HG02938 (cell line): ENCODE measurements around the gene MTHFD2L.
A peak's percentile ranks its signal among the peaks of the same experiment; 100 is the strongest.
"Not testable (repeated sequence)": the region's sequence is repeated elsewhere in the genome, so short reads cannot be mapped to it uniquely, and the experiment has no call there.

Source experiments
- ATAC-seq: cut with Tn5 transposase; IDR thresholded peaks from one replicate; pipeline ENCODE4 v1.9.1; 2021; ENCODE audit warnings: mild to moderate bottlenecking, moderate library complexity; ENCODE audit not compliant: unreplicated experiment

MTHFD2L gene

DNA sequence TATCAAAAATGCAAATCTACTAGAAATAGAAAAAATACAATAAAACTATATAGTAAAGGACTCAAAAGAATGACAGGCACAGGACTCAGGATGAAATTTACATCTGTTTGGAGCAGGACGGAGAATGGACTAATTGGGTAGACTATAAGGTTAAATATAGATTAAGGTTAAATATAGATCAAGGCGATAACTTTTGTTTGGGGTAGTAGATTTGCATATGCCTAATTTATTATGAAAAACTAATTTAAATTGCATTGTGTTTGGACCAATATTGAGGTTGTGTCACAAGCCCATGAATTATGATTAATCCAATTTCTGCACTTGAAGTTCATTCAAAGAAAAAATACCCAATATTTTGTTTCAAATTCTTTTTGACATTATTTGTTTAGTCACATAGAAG, 31.0 kb downstream of the MTHFD2L start:
- no peak for ATAC-seq

DNA sequence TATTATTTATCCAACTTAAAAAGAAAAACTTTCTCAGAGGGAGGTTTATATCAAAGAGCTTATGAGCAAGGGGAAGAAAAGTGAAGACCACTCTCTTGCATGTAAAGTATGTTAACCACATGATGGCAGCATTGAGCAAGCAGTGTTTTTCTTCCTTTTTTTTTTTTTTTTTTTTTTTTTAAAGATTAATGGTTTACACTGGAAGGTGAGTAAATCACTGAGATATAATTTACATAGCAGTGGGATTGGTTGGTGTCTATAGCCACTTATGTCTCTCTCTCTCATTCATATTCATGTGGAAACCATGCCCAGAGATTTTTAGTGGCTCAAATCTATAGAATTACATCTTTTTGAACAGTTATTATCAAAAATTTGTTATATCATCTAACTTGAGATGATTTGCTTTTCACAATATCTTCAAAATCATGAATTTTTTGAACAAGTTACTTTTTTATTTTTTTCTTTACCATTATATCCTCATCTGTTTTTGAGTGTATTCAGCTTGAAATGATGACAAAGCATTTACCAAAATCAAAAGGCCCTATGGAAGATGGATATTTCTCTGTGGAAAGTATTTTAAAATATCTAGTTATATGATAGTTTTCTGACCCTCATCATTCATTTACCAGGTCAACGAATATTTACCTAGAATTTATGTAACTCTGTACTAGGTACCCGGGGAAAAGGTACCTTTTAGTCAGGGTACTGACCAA, 31.6 kb downstream of the MTHFD2L start:
- ATAC-seq: no peak

DNA sequence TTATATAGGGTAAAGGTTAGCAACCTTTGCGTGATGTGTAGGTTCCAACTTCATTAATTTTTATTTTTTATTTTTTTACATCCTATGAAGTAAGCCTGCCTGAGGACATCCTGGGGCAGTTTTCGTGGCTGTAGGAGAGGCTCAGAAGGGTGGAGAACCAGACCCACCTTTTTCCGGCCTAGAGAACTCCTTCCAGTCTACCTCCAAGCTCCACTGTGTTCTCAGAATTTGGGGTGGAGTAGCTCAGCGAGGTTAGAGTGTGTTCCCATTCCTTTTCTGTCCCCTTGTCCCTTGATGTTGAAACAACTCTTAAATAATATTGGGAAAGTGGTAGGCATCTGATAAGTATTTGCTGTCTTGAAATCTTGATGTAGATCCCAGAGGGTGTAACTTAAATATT, 32.4 kb downstream of the MTHFD2L start:
- no peak for ATAC-seq

DNA sequence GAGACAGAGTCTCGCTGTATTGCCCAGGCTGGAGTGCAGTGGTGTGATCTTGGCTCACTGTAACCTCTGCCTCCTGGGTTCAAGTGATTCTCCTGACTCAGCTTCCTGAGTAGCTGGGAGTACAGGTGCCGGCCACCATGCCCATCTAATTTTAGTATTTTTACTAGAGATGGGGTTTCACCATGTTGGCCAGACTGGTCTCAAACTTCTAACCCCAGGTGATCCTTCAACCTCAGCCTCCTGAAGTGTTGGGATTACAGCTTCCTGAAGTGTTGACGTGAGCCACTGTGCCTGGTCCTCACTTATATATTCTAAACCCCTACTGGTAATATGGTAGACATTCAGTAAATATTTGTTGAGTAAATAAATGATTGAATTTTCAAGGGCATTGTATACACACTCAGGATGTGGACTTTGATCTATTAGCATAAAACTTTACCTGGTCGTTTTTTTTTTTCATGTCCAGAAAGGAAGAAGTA, 33.0 kb downstream of the MTHFD2L start:
- ATAC-seq: no peak

DNA sequence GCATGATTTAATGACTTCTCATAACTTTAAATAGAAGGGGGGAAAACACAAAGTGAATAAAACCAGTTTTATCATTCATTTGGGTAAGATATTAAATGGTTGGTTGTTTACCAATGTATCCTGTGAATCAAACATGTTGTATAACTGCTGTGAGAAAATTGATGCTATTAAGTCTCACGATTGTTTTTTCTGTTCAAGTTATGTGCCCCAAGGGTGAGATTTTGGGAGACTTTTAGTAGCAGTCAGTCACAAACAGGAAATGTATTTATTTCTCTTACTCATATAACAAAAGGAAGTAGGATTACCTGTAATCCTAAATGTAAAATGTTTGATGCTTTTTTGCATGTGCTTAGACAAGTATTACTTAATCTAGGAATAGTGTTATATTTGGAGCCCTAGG, 39.2 kb downstream of the MTHFD2L start:
- ATAC-seq: no peak

DNA sequence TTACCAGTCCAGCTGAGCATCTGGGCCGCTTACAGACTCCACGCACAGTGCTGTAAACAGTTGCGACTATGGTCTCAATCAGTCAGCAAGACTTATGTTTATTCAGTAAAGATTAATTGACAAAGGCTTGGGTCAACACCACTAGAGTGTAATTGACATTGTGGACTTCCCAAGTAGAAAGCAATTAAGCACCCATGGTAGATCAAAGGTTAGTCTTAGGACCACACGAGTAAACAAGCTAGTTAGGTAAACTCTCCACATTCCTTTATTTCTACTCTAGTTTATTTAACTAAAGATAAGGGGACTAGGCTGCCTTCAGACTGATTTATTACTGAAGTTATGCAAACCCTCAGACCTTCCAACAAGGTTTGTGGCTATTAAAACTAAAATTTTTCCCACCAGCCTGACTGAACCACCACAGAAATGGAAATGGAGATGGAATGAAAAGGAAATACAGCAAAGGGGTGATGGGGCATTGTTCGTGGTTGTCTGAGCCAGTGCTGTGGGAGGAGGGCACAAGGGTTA, 44.2 kb downstream of the MTHFD2L start:
- ATAC-seq: no peak

DNA sequence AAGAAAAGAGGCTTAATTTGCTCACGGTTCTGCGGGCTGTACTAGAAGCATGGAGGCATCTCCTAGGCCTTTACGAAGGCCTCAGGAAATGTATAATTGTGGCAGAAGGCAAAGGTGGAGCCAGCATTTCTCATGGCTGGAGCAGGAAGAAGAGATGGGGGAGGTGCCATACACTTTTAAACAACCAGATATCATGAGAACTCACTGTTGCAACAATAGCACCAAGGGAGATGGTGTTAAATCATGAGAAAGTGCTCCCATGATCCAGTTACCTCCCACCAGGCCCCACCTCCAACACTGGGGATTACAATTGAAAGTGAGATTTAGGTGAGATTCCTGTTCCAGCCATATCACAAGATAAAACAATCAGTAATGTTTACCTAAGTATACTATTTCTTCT, 45.5 kb downstream of the MTHFD2L start:
- no peak for ATAC-seq

DNA sequence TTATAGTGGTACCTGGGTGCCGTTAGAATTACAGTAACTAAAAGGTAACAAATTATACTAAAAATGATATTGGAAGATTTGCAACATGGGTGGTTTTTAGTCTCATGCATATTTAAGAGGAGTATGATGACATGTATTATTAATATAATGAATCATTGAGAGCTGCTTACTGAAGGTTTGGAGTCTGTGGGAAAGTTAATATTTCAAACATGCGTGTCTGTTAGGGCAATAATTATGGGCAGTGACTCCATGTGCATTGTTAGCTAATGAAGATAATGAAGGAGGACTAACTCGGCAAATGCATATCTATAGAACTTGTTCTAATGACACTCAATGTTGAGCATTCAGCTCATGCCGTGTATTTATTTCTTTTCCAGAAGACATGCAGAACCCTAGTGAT, 47.1 kb downstream of the MTHFD2L start:
- ATAC-seq: no peak

DNA sequence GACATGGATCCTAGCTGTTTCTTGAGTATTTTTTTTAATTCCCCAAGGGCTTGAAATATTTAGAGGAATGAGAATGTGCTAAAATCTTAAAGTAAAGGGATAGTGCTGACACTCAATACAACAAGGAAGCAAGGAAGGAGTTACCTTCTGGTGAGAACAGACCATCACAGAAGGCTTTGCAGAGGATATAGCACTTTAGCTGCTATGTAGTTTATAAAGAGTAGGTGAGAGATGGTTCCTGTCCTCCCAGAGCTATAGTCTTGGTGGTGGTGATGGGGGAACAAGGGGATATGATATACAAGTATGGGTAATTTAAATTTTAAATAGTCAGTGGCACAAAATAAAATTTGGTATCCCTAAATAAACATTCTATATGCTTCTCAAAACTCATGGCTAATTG, 47.6 kb downstream of the MTHFD2L start:
- ATAC-seq: no peak

DNA sequence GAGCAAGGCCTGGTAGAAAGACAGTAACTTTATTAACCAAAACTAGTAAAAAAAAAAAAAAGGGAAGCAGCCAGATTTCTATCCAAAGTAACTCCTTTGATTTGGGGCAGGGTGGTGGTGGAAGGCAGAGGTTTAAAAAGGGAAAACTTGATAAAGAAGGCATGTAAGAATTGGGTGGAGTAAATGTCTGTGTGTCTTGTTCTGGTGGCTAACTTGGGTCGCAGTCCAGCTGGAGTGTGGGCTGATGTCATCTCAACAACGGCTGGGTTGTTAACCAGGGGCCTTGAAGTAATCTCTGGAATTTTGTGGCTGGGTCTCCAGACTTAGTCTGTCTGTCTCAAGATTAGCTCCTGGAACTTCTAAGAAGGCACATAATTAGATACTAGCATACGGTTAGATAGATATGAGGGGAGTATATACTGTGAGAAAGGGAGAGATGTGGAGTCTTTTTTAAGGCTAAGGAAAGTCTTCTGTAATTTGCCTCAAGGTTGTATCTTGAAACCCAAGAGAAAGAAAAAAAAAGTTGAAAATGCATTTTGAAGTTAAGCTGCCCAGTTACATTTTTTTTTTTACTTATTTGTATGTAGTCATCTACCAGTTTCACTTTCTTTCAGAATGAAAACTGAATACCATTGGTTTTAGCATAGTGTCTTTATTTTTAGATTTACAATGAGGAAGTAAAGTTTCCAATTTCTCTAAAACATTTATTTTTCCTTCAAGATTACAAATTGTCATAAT, 48.3 kb downstream of the MTHFD2L start:
- ATAC-seq: peak; percentile 82

DNA sequence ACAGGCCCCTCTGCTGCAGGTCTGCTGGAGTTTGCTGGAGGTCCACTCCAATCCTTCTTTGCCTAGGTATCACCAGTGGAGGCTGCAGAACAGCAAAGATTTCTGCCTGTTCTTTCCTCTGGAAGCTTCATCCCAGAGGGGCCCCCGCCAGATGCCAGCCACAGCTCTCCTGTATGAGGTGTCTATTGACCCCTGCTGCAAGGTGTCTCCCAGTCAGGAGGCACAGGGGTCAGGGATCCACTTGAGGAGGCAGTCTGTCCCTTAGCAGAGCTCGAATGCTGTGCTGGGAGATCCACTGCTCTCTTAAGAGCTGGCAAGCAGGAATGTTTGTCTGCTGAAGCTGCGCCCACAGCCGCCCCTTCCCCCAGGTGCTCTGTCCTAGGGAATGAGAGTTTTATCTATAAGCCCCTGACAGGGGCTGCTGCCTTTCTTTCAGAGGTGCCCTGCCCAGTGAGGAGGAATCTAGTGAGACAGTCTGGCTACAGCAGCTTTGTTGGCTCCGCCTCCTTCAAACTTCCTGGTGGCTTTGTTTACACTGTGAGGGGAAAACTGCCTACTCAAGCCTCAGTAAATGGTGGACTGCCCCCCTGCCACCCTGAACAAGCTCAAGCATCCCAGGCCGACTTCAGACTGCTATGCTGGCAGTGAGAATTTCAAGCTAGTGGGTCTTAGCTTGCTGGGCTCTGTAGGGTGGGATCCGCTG, 56.7 kb downstream of the MTHFD2L start:
- not testable (repeated sequence) for ATAC-seq

DNA sequence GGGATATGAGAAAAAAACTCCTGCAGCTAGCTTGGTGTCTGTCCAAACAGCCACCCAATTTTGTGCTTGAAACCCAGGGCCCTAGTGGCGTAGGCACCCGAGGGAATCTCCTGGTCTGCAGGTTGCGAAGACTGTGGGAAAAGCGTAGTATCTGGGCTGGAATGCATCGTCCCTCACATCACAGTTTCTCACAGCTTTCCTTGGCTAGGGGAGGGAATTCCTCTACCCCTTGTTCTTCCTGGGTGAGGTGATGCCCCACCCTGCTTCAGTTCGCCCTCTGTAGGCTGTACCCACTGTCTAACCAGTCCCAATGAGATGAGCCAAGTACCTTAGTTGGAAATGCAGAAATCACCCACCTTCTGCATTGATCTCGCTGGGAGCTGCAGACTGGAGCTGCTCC, 57.3 kb downstream of the MTHFD2L start:
- ATAC-seq: not testable (repeated sequence)

DNA sequence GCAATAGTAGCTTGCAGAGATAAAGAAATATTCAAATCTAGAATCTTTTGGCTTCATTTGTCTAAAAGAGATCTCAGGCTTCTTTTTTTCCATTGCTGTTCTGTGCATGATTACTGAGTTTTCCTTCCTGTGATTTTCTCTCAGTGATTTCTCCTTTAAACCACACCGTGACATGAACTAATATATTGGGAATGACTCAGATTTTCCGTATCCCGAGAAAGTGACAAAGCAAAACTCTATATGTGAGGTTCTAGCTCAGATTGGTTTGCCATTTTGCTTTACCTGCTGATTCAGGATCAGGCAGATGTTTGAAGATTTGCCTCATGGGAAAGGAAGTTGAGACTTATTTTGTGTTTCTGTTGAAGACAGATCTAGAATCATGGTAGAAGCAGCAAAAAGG, 59.4 kb downstream of the MTHFD2L start:
- no peak for ATAC-seq

DNA sequence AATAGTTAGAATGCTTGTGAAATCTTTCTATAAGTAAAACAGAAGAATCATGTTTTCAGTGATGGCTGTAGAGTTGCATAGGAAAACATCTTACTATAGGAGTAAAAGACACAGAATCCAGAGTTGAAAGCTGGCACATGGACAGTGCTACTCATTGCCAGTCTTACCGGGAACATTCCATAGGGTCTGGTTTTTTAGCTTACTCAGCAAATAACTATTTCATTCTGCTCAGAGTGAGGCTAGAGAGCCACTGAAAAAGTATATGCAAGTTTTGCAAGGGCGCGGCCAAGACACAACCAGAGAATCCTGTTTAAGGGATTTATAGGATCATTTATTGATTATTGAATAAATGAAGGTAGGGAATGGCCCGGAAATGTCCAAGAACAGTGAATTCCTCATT, 60.3 kb downstream of the MTHFD2L start:
- no peak for ATAC-seq

DNA sequence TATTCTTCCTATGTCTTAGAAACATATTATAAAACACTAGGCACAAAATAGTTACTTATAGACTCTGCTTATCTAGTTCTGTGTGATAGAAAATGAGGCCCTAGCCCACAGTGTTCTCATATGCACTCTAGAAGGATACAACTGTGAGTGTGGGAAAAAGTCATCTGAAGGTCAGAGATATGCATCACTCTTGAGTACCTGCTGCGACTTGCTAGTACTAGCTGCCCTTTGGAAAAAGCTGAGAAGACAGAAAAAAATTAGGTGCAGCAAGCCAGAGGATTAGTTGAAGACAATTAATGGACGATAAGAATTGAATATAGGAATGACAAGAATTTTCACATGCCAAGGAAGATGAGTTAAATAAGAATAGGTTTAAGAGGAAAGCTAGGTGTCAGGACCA, 61.3 kb downstream of the MTHFD2L start:
- ATAC-seq: no peak

DNA sequence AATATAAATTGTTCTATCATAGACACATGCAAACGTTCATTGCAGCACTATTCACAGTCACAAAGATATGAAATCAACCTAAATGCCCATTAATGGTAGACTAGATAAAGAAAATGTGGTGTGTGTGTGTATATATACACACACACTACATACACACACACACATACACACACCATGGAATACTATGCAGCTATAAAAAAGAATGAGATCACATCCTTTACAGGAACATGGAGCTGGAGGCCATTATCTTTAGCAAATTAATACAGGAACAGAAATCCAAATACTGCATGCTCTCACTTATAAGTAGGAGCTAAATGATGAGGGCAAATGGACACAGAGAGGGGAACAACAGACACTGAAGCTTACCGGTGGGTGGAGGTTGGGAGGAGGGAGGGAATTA, 65.2 kb downstream of the MTHFD2L start:
- no peak for ATAC-seq

DNA sequence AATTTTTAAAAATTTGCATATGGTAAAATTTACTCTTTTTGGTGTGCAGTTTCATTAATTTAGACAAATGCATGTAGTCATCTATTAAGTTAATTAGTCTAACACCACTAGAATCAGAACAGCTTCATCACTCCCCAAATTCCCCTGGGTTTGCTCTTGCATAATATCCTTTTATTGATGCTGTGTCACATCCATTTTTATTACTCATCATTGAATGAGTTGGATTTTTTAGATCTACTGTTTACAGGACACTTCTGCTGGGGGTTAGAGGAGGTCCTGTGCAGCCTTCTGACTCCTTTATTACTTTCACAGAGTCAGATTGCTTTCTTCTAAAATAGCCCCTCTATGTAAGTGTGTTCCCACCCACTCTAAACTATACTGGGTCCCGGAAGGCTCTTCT, 65.9 kb downstream of the MTHFD2L start:
- no peak for ATAC-seq

DNA sequence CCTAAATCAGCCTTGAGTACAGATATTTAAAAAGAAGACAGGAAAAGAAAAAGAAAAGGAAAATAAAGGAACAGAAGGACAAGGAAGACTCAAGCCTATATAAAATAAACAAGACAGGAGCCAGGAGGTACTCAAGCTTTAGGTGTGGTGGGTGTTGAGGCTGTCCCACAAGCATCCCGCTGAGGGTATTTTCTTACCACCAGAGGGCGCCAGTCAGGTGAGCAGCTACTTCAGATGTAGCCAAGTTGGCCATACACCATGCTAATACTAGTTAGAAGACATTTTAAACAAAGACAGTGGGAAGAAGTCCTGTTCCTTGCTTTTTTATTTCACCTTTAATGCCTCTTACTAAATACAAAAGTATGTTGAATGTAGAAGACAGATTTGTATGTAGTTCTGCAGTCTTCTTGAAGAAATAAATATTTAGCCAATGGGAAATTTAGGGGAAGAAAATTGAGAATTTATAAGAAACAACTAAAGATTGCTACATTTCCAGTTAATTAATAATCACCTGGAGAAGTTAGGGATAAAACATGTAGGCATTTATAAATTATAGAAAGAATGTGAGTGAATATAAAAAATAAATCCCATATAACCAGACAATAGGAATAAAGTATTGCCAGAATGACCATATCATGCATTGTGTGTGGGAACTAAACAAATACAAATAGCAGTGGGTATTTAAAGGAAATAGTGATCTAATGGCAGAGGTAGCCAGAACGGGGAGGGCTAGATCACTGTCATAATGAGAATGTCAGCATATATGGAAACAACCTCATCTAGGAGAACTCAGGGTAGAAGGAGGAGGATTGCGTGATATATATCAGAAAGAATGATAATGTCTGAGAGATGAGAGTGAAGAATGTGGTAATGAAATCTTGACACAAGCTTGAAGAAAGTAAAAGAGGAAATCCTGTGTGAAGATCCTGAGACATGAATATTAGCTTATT, 71.0 kb downstream of the MTHFD2L start:
- peak; percentile 90 for ATAC-seq

DNA sequence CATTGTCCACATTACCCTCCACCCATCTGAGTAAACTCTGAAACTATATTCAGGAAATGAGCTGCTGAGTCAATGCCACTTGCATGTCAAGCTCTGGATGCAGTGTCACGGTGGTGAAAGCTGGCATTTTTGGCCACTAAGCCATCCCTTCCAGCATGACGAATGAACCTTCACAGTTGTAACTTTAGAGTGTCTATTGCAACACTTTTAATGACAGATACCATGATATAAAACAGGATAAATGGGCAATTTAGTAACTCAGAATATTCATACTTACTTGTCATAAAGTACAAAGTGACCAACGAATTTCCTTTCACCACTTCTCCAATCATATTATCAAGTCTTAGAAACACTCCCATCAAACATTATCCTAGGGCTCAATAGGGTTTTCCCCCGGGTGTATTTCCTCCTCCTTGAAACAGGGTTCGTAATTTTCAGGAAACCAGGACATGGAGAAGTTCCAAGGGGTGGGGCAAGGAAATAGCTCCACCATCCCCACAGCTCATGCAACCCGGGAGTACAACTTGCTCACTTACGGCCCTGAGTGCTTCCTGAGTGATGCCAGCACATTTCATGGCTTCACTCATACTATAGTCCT, 73.1 kb downstream of the MTHFD2L start:
- ATAC-seq: no peak

DNA sequence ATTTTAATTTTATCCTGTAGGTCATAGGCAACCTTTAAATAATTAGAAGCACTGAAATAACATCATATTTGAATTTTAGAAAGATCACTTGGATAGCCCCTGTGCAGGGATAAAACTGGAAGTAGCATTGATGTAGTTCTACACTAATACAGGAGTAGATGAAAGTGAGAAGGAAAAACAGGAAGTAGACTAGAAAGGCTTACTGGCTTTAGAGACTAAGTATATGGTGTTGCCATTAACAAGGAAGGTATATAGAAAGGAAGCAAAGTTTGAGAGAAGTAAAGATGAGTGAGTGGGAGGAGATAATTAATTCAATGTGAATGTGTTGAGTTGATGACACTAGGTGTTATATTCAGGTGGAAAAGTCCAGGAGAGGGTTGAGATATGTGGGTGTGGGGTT, 77.2 kb downstream of the MTHFD2L start:
- peak; percentile 78 for ATAC-seq
